Cardiac fibroblast (primary cell): ENCODE measurements around the gene TRAPPC13.

Experiments used
- DNase-seq, 2 donors: peaks; one replicate each; pipeline versions ENCODE4 v3.0.0 to v3.0.0-alpha.2; 2010; ENCODE audit warnings: low read depth in 2 of 2
- H3K4me3 ChIP-seq, 2 donors: replicated peaks in 1 of 2; 1 replicate in 1 of 2; 2 replicates in 1 of 2; pipeline ENCODE4 v1.5.1; 2011; ENCODE audit warnings: low read depth in 2 of 2, low read length in 2 of 2, mild to moderate bottlenecking in 2 of 2, moderate library complexity in 1 of 2
- CTCF ChIP-seq: IDR thresholded peaks from one replicate; pipeline ENCODE4 v1.5.1; 2011; ENCODE audit warnings: low read depth, mild to moderate bottlenecking, low read length, inconsistent platforms

TRAPPC13 gene

DNA sequence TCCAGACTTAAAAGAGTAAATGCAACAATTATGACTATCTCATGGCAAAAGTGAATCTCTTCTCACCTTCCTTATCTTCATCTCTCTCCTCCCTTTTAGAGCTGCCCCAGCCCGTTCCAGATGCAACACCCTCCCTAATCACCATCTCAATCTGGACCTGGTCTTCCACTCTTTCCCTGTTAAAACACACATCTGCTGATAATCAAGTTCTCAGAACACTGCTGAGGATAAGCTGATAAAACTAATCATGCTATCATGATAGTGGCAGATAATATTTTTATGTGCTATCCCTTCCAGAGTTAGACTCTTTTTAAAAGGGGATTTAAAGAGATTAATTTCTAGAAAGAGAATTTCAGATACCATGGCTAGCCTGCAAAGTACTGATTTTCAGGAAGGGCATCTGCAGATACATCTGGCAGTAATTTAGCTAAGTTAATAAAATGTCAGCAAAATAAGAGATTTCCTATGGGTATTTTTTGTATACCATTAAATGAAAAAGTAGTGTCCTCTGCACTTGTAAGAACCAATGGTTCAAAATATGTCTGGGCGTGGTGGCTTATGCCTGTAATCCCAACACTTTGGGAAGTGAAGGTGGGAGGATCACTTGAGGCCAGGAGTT lies 79.9 kb downstream of the TRAPPC13 start:
- TF ChIP-seq CTCF = no peak
- no peak for DNase-seq
- no peak overlapping the region for H3K4me3 ChIP-seq

DNA sequence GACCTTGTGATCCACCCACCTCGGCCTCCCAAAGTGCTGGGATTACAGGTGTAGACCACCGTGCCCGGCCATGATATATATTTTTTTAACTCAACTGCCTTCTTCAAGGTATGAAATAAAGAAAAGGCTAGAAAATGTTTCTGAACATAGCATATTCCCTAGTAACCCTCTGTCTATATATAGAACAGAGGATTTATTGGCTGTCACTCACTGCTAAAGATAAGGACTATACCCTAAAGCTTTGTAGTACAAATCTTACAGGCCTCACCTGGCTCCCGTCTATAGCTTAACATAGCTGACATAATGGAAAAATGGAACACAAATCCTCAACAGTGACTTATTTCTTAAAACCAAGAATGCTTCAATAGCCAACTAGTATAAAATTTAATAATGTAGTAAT lies 82.8 kb downstream of the TRAPPC13 start:
- no peak for DNase-seq
- H3K4me3 ChIP-seq = no peak overlapping the region
- TF ChIP-seq CTCF = no peak

DNA sequence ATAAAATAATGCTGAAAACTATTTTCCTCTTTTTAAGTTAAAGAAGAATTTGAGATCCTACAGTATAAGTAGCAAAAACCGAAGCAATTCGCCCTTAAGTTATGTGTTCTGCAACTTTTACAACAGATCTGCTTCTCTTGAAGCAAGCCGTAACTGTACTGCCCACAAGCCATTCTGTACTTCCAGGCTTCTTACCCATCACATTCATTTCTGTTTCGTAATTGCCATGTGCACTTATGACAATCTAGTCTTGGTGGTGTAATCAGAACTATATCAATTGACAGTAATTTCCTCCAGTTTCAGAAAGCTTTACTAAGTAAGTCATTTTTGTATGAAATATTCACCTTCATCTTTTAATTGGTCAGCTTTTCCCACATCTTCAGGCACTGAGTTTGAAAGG lies 83.3 kb downstream of the TRAPPC13 start:
- no peak for DNase-seq
- no peak overlapping the region for H3K4me3 ChIP-seq
- TF ChIP-seq CTCF = no peak
